ENCODE measurements around the gene STEAP4. TPM values are rescaled to one million over a fixed set of nuclear protein-coding genes. Genes with fewer than 3 reads are reported as not detected.

Gene STEAP4
- total RNA-seq, 1 donor from 2014 or later: not detected

DNA sequence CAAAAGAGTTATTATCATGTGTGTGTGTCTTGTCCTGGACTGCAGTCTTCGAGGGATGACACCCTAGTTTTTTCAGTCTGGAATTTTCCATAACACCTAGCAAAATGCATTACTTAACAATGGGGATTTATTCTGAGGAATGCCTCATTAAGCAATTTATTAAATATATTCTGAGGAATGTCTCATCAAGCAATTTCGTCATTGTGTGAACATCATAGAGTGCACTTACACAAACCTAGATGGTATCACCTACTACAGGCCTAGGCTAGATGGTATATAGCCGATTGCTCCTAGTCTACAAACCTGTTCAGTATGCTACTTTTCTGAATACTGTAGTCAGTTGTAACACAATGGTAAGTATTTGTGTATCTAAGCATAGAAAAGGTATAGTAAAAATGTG lies 1.1 kb upstream of the STEAP4 start:
- DNase-seq (ENCODE audit: low read depth, low spot score): no peak
- peaks cover 5% of the 10 kb centered on the region for H3K9me3 Mint-ChIP-seq
- peaks cover 46% of the 10 kb centered on the region for H3K27me3 Mint-ChIP-seq (ENCODE audit: low read depth)
- TF ChIP-seq, protein P1, sequence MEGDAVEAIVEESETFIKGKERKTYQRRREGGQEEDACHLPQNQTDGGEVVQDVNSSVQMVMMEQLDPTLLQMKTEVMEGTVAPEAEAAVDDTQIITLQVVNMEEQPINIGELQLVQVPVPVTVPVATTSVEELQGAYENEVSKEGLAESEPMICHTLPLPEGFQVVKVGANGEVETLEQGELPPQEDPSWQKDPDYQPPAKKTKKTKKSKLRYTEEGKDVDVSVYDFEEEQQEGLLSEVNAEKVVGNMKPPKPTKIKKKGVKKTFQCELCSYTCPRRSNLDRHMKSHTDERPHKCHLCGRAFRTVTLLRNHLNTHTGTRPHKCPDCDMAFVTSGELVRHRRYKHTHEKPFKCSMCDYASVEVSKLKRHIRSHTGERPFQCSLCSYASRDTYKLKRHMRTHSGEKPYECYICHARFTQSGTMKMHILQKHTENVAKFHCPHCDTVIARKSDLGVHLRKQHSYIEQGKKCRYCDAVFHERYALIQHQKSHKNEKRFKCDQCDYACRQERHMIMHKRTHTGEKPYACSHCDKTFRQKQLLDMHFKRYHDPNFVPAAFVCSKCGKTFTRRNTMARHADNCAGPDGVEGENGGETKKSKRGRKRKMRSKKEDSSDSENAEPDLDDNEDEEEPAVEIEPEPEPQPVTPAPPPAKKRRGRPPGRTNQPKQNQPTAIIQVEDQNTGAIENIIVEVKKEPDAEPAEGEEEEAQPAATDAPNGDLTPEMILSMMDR (conservative IDR thresholded peaks at IDR 0.05): no peak
- H3K27ac Mint-ChIP-seq (ENCODE audit: unreplicated experiment): no peak overlapping the region
- H3K4me3 Mint-ChIP-seq: no peak overlapping the region
- H3K36me3 Mint-ChIP-seq (ENCODE audit: low read depth): no peaks in the 10 kb centered on the region
- peaks cover 4% of the 10 kb centered on the region for H3K4me1 Mint-ChIP-seq

DNA sequence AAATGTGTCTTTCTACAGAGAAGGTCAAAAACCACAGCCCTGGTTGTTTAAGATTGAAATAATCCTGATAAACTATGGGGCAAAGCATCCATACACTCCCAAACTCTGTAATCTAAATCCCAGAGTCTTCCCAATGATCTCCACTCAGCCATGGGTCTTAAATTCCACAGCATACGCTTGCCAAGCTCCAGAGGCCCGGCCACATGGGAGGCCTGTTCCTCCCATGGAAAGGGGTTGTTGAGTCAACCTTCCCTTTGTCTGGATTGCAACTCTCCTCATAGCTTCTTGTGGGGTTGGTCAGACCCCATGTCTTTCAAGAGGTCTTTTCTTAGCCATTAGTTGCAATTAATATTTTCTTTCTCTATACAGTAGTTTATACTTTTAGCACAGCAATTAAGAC lies 718 bp upstream of the STEAP4 start:
- H3K9me3 Mint-ChIP-seq: peaks cover 5% of the 10 kb centered on the region
- no peak for DNase-seq (ENCODE audit: low read depth, low spot score)
- TF ChIP-seq, protein P1 (conservative IDR thresholded peaks at IDR 0.05): no peak
- peaks cover 46% of the 10 kb centered on the region for H3K27me3 Mint-ChIP-seq (ENCODE audit: low read depth)
- peaks cover 4% of the 10 kb centered on the region for H3K4me1 Mint-ChIP-seq
- H3K4me3 Mint-ChIP-seq: no peak overlapping the region
- no peak overlapping the region for H3K27ac Mint-ChIP-seq (ENCODE audit: unreplicated experiment)
- H3K36me3 Mint-ChIP-seq (ENCODE audit: low read depth): no peaks in the 10 kb centered on the region

DNA sequence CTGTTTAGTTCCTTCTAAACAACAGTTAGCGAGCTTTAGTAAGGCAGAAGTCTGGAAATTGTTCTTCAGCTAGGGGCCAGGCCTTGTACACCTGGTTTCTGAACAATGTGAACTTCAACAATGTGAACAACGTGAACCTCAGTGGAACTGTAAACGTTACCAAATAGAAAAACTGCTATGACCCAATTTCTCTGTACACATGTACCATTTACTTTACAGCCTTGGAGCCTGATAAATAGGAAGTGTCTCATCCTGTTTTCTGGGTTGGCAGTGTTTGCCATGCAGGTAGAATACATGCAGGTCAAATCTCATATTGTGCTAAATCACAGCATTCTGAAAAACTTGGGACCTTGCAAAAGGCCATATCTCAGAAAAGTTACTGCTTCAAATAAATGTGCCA lies 1.6 kb downstream of the STEAP4 start:
- H3K27me3 Mint-ChIP-seq (ENCODE audit: low read depth): peaks cover 42% of the 10 kb centered on the region
- H3K27ac Mint-ChIP-seq (ENCODE audit: unreplicated experiment): no peak overlapping the region
- no peaks in the 10 kb centered on the region for H3K36me3 Mint-ChIP-seq (ENCODE audit: low read depth)
- DNase-seq (ENCODE audit: low read depth, low spot score): no peak
- no peaks in the 10 kb centered on the region for H3K9me3 Mint-ChIP-seq
- H3K4me1 Mint-ChIP-seq: peaks cover 4% of the 10 kb centered on the region
- TF ChIP-seq, protein P1 (conservative IDR thresholded peaks at IDR 0.05): no peak
- H3K4me3 Mint-ChIP-seq: no peak overlapping the region

DNA sequence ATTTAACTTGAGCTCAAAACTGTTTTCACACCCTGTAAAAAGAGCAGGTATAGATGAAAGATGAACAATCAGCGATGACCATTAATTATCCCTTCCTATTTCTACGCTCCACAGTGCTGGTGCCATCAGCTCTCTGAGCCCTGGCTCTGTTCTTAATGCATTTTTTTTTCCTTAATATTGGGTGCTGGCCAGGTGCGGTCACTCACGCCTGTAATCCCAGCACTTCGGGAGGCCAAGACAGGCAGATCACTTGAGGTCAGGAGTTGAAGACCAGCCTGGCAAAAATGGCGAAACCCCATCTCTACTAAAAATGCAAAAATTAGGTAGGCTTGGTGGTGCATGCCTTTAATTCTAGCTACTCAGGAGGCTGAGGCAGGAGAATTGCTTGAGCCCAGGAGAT lies 4.2 kb downstream of the STEAP4 start:
- Mint-ChIP-seq H3K4me1 (peaks cover 4% of the 10 kb centered on the region), H3K27me3 (ENCODE audit: low read depth) (peaks cover 37% of the 10 kb centered on the region), H3K36me3 (ENCODE audit: low read depth) (no peaks in the 10 kb centered on the region), H3K4me3 (no peak overlapping the region), H3K27ac (ENCODE audit: unreplicated experiment) (no peak overlapping the region), H3K9me3 (no peaks in the 10 kb centered on the region)
- DNase-seq (ENCODE audit: low read depth, low spot score): no peak
- TF ChIP-seq, protein P1 (conservative IDR thresholded peaks at IDR 0.05): no peak

DNA sequence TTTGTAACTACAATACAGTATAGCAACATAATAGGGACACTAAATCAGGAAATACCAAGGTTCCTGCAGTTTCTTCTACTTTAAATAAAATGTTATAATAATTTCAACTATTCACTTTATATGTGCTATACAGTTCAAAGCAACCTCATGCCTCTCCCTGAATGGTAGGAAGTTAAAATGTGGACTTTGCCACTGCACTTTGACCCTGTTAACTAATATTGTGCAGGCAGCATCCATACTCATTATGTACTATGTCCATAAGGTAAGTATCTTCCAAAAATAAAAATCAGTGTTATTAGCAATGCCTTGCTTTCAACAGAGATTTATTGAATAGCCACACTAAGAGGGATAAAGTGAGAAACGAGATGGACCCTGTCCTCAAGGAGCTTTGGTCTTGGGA lies 4.8 kb downstream of the STEAP4 start:
- H3K4me1 Mint-ChIP-seq: peaks cover 4% of the 10 kb centered on the region
- TF ChIP-seq, protein P1 (conservative IDR thresholded peaks at IDR 0.05): no peak
- H3K9me3 Mint-ChIP-seq: no peaks in the 10 kb centered on the region
- H3K36me3 Mint-ChIP-seq (ENCODE audit: low read depth): no peaks in the 10 kb centered on the region
- peaks cover 31% of the 10 kb centered on the region for H3K27me3 Mint-ChIP-seq (ENCODE audit: low read depth)
- no peak for DNase-seq (ENCODE audit: low read depth, low spot score)
- no peak overlapping the region for H3K27ac Mint-ChIP-seq (ENCODE audit: unreplicated experiment)
- no peak overlapping the region for H3K4me3 Mint-ChIP-seq
